Measurements from ENCODE around the gene FAM81A.

Gene FAM81A

GRCh38 chr15:59570315-59570714 is 132.3 kb downstream of the FAM81A start:
- ATAC-seq: no peak
- TF ChIP-seq TCF4 (CRISPR knock-in tag; IDR thresholded peaks at IDR 0.05; ENCODE audit: borderline replicate concordance) (no peak), CREB5 (CRISPR knock-in tag; IDR thresholded peaks at IDR 0.05; ENCODE audit: low read depth) (no peak), PPARA (CRISPR knock-in tag; IDR thresholded peaks at IDR 0.05; ENCODE audit: borderline replicate concordance) (no peak), TOX (CRISPR knock-in tag; IDR thresholded peaks at IDR 0.05; ENCODE audit: borderline replicate concordance) (no peak), RARB (CRISPR knock-in tag; IDR thresholded peaks at IDR 0.05) (no peak), ISL1 (CRISPR knock-in tag; IDR thresholded peaks at IDR 0.05) (no peak), TSHZ2 (CRISPR knock-in tag; IDR thresholded peaks at IDR 0.05) (no peak), ZFP3 (CRISPR knock-in tag; IDR thresholded peaks at IDR 0.05) (no peak), BACH2 (CRISPR knock-in tag; IDR thresholded peaks at IDR 0.05; ENCODE audit: borderline replicate concordance) (no peak), ZNF8 (CRISPR knock-in tag; IDR thresholded peaks at IDR 0.05) (no peak), ARNTL (CRISPR knock-in tag; IDR thresholded peaks at IDR 0.05; ENCODE audit: borderline replicate concordance, low read depth) (no peak), SNAI2 (CRISPR knock-in tag; IDR thresholded peaks at IDR 0.05) (no peak), CSRNP3 (CRISPR knock-in tag; IDR thresholded peaks at IDR 0.05) (no peak), ZFP30 (CRISPR knock-in tag; IDR thresholded peaks at IDR 0.05) (no peak), GLIS3 (CRISPR knock-in tag; IDR thresholded peaks at IDR 0.05) (no peak)
- TF ChIP-seq, protein P1, sequence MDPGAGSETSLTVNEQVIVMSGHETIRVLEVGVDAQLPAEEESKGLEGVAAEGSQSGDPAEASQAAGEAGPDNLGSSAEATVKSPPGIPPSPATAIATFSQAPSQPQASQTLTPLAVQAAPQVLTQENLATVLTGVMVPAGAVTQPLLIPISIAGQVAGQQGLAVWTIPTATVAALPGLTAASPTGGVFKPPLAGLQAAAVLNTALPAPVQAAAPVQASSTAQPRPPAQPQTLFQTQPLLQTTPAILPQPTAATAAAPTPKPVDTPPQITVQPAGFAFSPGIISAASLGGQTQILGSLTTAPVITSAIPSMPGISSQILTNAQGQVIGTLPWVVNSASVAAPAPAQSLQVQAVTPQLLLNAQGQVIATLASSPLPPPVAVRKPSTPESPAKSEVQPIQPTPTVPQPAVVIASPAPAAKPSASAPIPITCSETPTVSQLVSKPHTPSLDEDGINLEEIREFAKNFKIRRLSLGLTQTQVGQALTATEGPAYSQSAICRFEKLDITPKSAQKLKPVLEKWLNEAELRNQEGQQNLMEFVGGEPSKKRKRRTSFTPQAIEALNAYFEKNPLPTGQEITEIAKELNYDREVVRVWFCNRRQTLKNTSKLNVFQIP (CRISPR knock-in tag; IDR thresholded peaks at IDR 0.05; ENCODE audit: borderline replicate concordance, low read depth): no peak

DNA sequence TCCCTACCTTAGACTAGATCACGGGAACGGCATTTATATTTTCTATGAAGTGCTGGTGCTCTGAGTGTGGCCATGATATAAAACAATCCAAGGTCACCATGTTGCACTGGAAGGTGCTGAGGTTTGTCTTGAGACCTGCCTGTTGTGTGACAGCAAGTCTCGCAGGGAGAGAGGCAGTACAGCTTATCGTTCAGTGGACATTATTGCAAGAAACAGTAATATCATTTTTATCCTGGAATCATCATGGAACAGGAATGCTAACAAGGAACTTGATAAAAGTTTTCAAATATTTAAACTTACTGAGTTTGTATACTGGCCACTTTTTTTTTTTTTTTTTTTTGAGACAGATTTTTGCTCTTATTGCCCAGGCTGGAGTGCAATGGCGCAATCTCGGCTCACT is 133.6 kb downstream of the FAM81A start:
- no peak for ATAC-seq
- TF ChIP-seq CSDC2 (CRISPR knock-in tag; IDR thresholded peaks at IDR 0.05) (no peak), SNAI2 (CRISPR knock-in tag; IDR thresholded peaks at IDR 0.05) (no peak), ZNF70 (CRISPR knock-in tag; IDR thresholded peaks at IDR 0.05) (no peak), ZFP3 (CRISPR knock-in tag; IDR thresholded peaks at IDR 0.05) (no peak), ESRRG (CRISPR knock-in tag; IDR thresholded peaks at IDR 0.05) (no peak), RARB (CRISPR knock-in tag; IDR thresholded peaks at IDR 0.05) (no peak), OSR1 (CRISPR knock-in tag; IDR thresholded peaks at IDR 0.05) (no peak)

Data from SK-N-SH treated with all-trans-retinoic acid at 6 μM for 48 hours (cell line).